HCT116 (cell line): Measurements from ENCODE around the gene CES3. TPM values are rescaled to one million over a fixed set of nuclear protein-coding genes. Genes with fewer than 3 reads are reported as not detected.

Source experiments
- ATAC-seq: fragments of 200-7000 bp; cut with Tn5 transposase; 2 replicates; pipeline ENCODE4 v1.9.1; 2020; ENCODE audit warnings: mild to moderate bottlenecking, moderate library complexity
- BruUV-seq: library from RNA; stranded (reverse); fragments of 400-500 nt; replicated peaks from 2 replicates; lab custom pipeline; 2021; lab: Mats Ljungman, UMichigan
- CTCF ChIA-PET: fragments of 300-600 bp; sonication (Branson Sonifier 250); formaldehyde crosslinking; loops from one replicate; lab custom pipeline; 2021; ENCODE audit warnings: antibody characterized with exemption; lab: Charles Lee
- POLR2A ChIA-PET: fragments of 300-600, 350-600 bp; sonication (Branson Sonifier 250); formaldehyde crosslinking; loops from one replicate; lab custom pipeline; 2021; ENCODE audit warnings: antibody characterized with exemption; lab: Charles Lee
- RAD21 ChIA-PET, 2 experiments: fragments of 300-600 bp; sonication (Branson Sonifier 250); formaldehyde crosslinking; loops; one replicate each; lab custom pipeline; 2023; ENCODE audit warnings: low total read pairs in 2 of 2; ENCODE audit not compliant: uncharacterized antibody in 2 of 2, unreplicated experiment in 2 of 2, low non-redundant PET in 1 of 2; lab: Charles Lee
- DNase-seq: peaks from one replicate; pipeline ENCODE4 v3.0.0-alpha.2; 2010; ENCODE audit warnings: low read depth, low spot score
- H2AFZ ChIP-seq: fragments of 200-600 bp; shearing (Covaris generic), sonication (generic); 2 replicates; pipeline ENCODE4 v1.6.1; 2017; ENCODE audit warnings: low read depth, mixed run types, mixed read lengths, antibody characterized with exemption, low read length; ENCODE audit not compliant: poor library complexity, severe bottlenecking
- H3K27ac ChIP-seq: 2 replicates; pipeline ENCODE4 v1.5.1; 2012; ENCODE audit warnings: low read depth, low read length
- H3K27me3 ChIP-seq: fragments of 200-600 bp; sonication (generic); 2 replicates; pipeline ENCODE4 v1.6.1; 2016; ENCODE audit warnings: mixed run types, low read length, mixed read lengths; ENCODE audit not compliant: insufficient read depth
- H3K36me3 ChIP-seq, 2 experiments: fragments of 200-500 bp in 1 of 2; fragments of 200-600 bp in 1 of 2; sonication (Bioruptor generic) in 1 of 2; sonication (generic) in 1 of 2; 2 replicates each; pipeline versions ENCODE4 v1.5.1 to v1.6.1; 2014 to 2016; ENCODE audit warnings: low read length in 2 of 2, inconsistent platforms in 1 of 2, mixed read lengths in 1 of 2, mixed run types in 1 of 2; ENCODE audit not compliant: insufficient read depth in 2 of 2, control insufficient read depth in 1 of 2
- H3K4me1 ChIP-seq, 2 experiments: fragments of 200-600 bp in 1 of 2; sonication (generic) in 1 of 2; 2 replicates each; pipeline versions ENCODE4 v1.5.1 to v1.6.1; 2012 to 2017; ENCODE audit warnings: low read length in 2 of 2, inconsistent platforms in 1 of 2, mild to moderate bottlenecking in 1 of 2, mixed read lengths in 1 of 2, mixed run types in 1 of 2, moderate library complexity in 1 of 2; ENCODE audit not compliant: insufficient read depth in 2 of 2, control insufficient read depth in 1 of 2
- H3K4me2 ChIP-seq: fragments of 200-600 bp; sonication (generic); 2 replicates; pipeline ENCODE4 v1.6.1; 2017; ENCODE audit warnings: mixed run types, low read length, mixed read lengths
- H3K4me3 ChIP-seq, 2 experiments: fragments of 200-600 bp in 1 of 2; sonication (generic) in 1 of 2; replicated peaks in 1 of 2; 2 replicates each; pipeline ENCODE4 v1.5.1; 2011 to 2016; ENCODE audit warnings: low read length in 2 of 2, control low read depth in 1 of 2, low read depth in 1 of 2, mild to moderate bottlenecking in 1 of 2, mixed read lengths in 1 of 2, mixed run types in 1 of 2
- H3K79me2 ChIP-seq: fragments of 200-600 bp; sonication (generic); 2 replicates; pipeline ENCODE4 v1.6.1; 2017; ENCODE audit warnings: mild to moderate bottlenecking, mixed run types, low read length, moderate library complexity, mixed read lengths; ENCODE audit not compliant: insufficient read depth
- H3K9ac ChIP-seq: fragments of 200-600 bp; sonication (generic); 2 replicates; pipeline ENCODE4 v1.6.1; 2016; ENCODE audit warnings: low read length, mixed read lengths
- H3K9me2 ChIP-seq: fragments of 200-600 bp; sonication (generic), shearing (Covaris generic); 2 replicates; pipeline ENCODE4 v1.6.1; 2017; ENCODE audit warnings: mixed run types, mild to moderate bottlenecking, moderate library complexity; ENCODE audit not compliant: insufficient read depth
- H3K9me3 ChIP-seq, 2 experiments: fragments of 200-500 bp in 1 of 2; fragments of 200-600 bp in 1 of 2; sonication (Bioruptor generic) in 1 of 2; sonication (generic) in 1 of 2; 2 replicates each; pipeline ENCODE4 v1.6.1; 2014 to 2017; ENCODE audit warnings: low read length in 2 of 2, mixed read lengths in 2 of 2, inconsistent platforms in 1 of 2, low read depth in 1 of 2, mild to moderate bottlenecking in 1 of 2, mixed run types in 1 of 2, moderate library complexity in 1 of 2; ENCODE audit not compliant: control insufficient read depth in 1 of 2, insufficient read depth in 1 of 2
- H4K20me1 ChIP-seq: fragments of 200-600 bp; sonication (generic), shearing (Covaris generic); 2 replicates; pipeline ENCODE4 v1.6.1; 2017; ENCODE audit warnings: mixed run types, mild to moderate bottlenecking, moderate library complexity; ENCODE audit not compliant: insufficient read depth
- ATF3 ChIP-seq: IDR thresholded peaks from 2 replicates; pipeline ENCODE4 v1.6.1; 2012
- CBX3 ChIP-seq: IDR thresholded peaks from 2 replicates; pipeline ENCODE4 v1.6.1; 2012; ENCODE audit warnings: low read depth
- EGR1 ChIP-seq: IDR thresholded peaks from 2 replicates; pipeline ENCODE4 v1.6.1; 2012; ENCODE audit warnings: low read depth
- ELF1 ChIP-seq: IDR thresholded peaks from 2 replicates; pipeline ENCODE4 v1.6.1; 2012; ENCODE audit warnings: low read depth, borderline replicate concordance
- EZH2 ChIP-seq: fragments of 200-600 bp; sonication (generic); IDR thresholded peaks from 2 replicates; pipeline ENCODE4 v1.6.1; 2017; ENCODE audit warnings: antibody characterized with exemption, mixed run types
- FOSL1 ChIP-seq: IDR thresholded peaks from 2 replicates; pipeline ENCODE4 v1.6.1; 2012; ENCODE audit warnings: low read depth
- JUND ChIP-seq: IDR thresholded peaks from 2 replicates; pipeline ENCODE4 v1.6.1; 2012
- MAX ChIP-seq: IDR thresholded peaks from 2 replicates; pipeline ENCODE4 v1.6.1; 2012
- POLR2A ChIP-seq: IDR thresholded peaks from 2 replicates; pipeline ENCODE4 v1.7.0; 2011; ENCODE audit warnings: borderline replicate concordance; ENCODE audit not compliant: insufficient read depth, insufficient read length; ENCODE audit errors: extremely low read depth
- RAD21 ChIP-seq: IDR thresholded peaks from 2 replicates; pipeline ENCODE4 v1.6.1; 2012; ENCODE audit warnings: low read depth, mild to moderate bottlenecking
- REST ChIP-seq: IDR thresholded peaks from 2 replicates; pipeline ENCODE4 v1.6.1; 2012; ENCODE audit warnings: low read depth
- SIN3A ChIP-seq: IDR thresholded peaks from 2 replicates; pipeline ENCODE4 v1.6.1; 2012; ENCODE audit warnings: low read depth
- SP1 ChIP-seq: IDR thresholded peaks from 2 replicates; pipeline ENCODE4 v1.6.1; 2012; ENCODE audit warnings: low read depth
- TCF7L2 ChIP-seq: IDR thresholded peaks from 2 replicates; pipeline ENCODE4 v1.7.0; 2011; ENCODE audit warnings: borderline replicate concordance, inconsistent platforms; ENCODE audit not compliant: insufficient read depth, insufficient read length; ENCODE audit errors: extremely low read depth
- YY1 ChIP-seq: IDR thresholded peaks from 2 replicates; pipeline ENCODE4 v1.6.1; 2011; ENCODE audit warnings: low read length, low read depth, moderate library complexity, mild to moderate bottlenecking; ENCODE audit not compliant: insufficient replicate concordance; ENCODE audit errors: extremely low read depth
- ZBTB33 ChIP-seq: IDR thresholded peaks from 2 replicates; pipeline ENCODE4 v1.6.1; 2011; ENCODE audit warnings: mild to moderate bottlenecking, low read length, moderate library complexity; ENCODE audit not compliant: insufficient replicate concordance; ENCODE audit errors: extremely low read depth
- ZFX ChIP-seq: fragments of 450-650 bp; IDR thresholded peaks from 2 replicates; pipeline ENCODE4 v1.6.1; 2017
- ZNF274 ChIP-seq: fragments of 200-500 bp; sonication (Bioruptor generic); IDR thresholded peaks from 2 replicates; pipeline ENCODE4 v1.6.1; 2014; ENCODE audit warnings: mild to moderate bottlenecking, low read depth, low read length, inconsistent platforms
- intact Hi-C: fragments of 100-400 bp; cut with micrococcal nuclease; formaldehyde crosslinking; loops from 2 replicates; pipeline ENCODE4 v1.10.0; 2022
- total RNA-seq: library from RNA; stranded (reverse); gene quantifications from one replicate; pipeline ENCODE4 v1.2.1, GENCODE V29; 2021; ENCODE audit not compliant: unreplicated experiment

CES3 gene
- total RNA-seq, 1 experiment from 2014 or later: 10.8 TPM

GRCh38 chr16:66923866-66924265 is 37.2 kb upstream of the CES3 start:
- ChIA-PET RAD21 (no interaction called here), POLR2A (no interaction called here), CTCF (interaction anchor here (1.1 kb wide), 1 partner anchor 14 kb away, joined by 3 read pairs; no protein-coding TSS in a partner anchor)
- no TSS peak for BruUV-seq
- no peak for DNase-seq
- Histone ChIP-seq H3K79me2 (no peaks in the 10 kb centered on the region), H3K9me3 (no peaks in the 10 kb centered on the region), H3K4me1 (peaks cover 21 to 43% of the 10 kb centered on the region in 2 experiments), H3K9me2 (no peaks in the 10 kb centered on the region), H3K36me3 (no peaks in the 10 kb centered on the region), H3K27me3 (no peaks in the 10 kb centered on the region), H3K4me2 (no peak overlapping the region), H3K9ac (no peak overlapping the region), H3K4me3 (no peak overlapping the region), H4K20me1 (no peaks in the 10 kb centered on the region), H2AFZ (no peak overlapping the region), H3K27ac (no peak overlapping the region)
- ATAC-seq: no peak
- intact Hi-C loops: no loop called here
- TF ChIP-seq EGR1 (no peak), ATF3 (no peak), ZNF274 (no peak), YY1 (no peak), REST (no peak), FOSL1 (no peak), SP1 (no peak), JUND (no peak), RAD21 (no peak), ZFX (no peak), ELF1 (no peak), CBX3 (no peak), TCF7L2 (no peak), EZH2 (no peak), MAX (no peak), SIN3A (no peak), ZBTB33 (no peak), POLR2A (no peak)
